ENCODE data around the gene FHAD1. TPM values are rescaled to one million over a fixed set of nuclear protein-coding genes. Genes with fewer than 3 reads are reported as not detected.

The FHAD1 gene
- total and polyA plus RNA-seq, 2 donors (not counting 3 experiments of a cell fraction or from before 2014, with no cell fraction given), result 0.04 to 0.69 TPM

- Histone ChIP-seq H3K9me3 (replicated peaks; ENCODE audit: control insufficient read depth, insufficient read depth, low read length) (no peaks in the 10 kb centered on the region), H3K36me3 (ENCODE audit: control insufficient read depth in 2 of 2, extremely low read depth in 1 of 2, insufficient read depth in 2 of 2, low read length in 2 of 2) (peaks cover 0 to 3% of the 10 kb centered on the region in 2 experiments), H3K4me2 (ENCODE audit: insufficient read depth, low read length) (no peak overlapping the region), H2AFZ (ENCODE audit: low read depth, low read length) (no peak overlapping the region), H3K9me1 (replicated peaks; ENCODE audit: control insufficient read depth, extremely low read depth, insufficient read depth, low read length) (no peaks in the 10 kb centered on the region), H3K27ac (ENCODE audit: insufficient read depth, low read depth, low read length) (no peak overlapping the region), H3K4me1 (ENCODE audit: control insufficient read depth, extremely low read depth, insufficient read depth, low read length) (peaks cover 12% of the 10 kb centered on the region), H3K4me3 (replicated peaks in 1 of 3; ENCODE audit: insufficient read depth in 1 of 3, low read depth in 1 of 3, low read length in 3 of 3) (no peak overlapping the region), H3K9ac (replicated peaks; ENCODE audit: extremely low read depth, insufficient read depth, low read length) (no peak overlapping the region), H3K79me2 (ENCODE audit: control insufficient read depth, insufficient read depth, low read length) (no peaks in the 10 kb centered on the region), H3K27me3 (ENCODE audit: control insufficient read depth in 2 of 2, insufficient read depth in 2 of 2, low read length in 2 of 2) (no peaks in the 10 kb centered on the region), H4K20me1 (replicated peaks; ENCODE audit: control insufficient read depth, extremely low read depth, insufficient read depth, low read length) (no peaks in the 10 kb centered on the region)
- TF ChIP-seq POLR2AphosphoS5 (IDR thresholded peaks at IDR 0.05; ENCODE audit: insufficient read depth, low read depth, low read length) (no peak), GATA2 (IDR thresholded peaks at IDR 0.05; ENCODE audit: insufficient read depth, insufficient read length, low read depth, low read length) (no peak), EZH2 (IDR thresholded peaks at IDR 0.05; ENCODE audit: borderline replicate concordance, low read depth, low read length, severe bottlenecking) (no peak), JUN (IDR thresholded peaks at IDR 0.05; ENCODE audit: borderline replicate concordance, insufficient read depth, insufficient read length, low read depth) (no peak), FOS (IDR thresholded peaks at IDR 0.05; ENCODE audit: borderline replicate concordance, insufficient read depth, low read length) (no peak), MYC (IDR thresholded peaks at IDR 0.05; ENCODE audit: low read depth, low read length) (no peak), MAX (IDR thresholded peaks at IDR 0.05; ENCODE audit: insufficient read depth, insufficient read length) (no peak), POLR2A (IDR thresholded peaks at IDR 0.05; ENCODE audit: low read depth, low read length) (no peak), CTCF (IDR thresholded peaks at IDR 0.05; ENCODE audit: extremely low read depth in 1 of 2, insufficient read depth in 1 of 2, low read depth in 1 of 2, low read length in 2 of 2) (no peak)
- BruUV-seq (replicated peaks), result no TSS peak
- DNase-seq (ENCODE audit: low read depth, low spot score) (no peak), FAIRE-seq (no peak)
- dilution Hi-C loops (cut with MboI; ENCODE audit: extremely low pct_ligation_motif_present, low sequenced_read_pairs) (no loop called here), intact Hi-C loops (cut with micrococcal nuclease) (no loop called here)
- ChIA-PET POLR2A (no interaction called here), CTCF (interaction anchor here (1.0 to 1.2 kb wide), 2 partner anchors 17 to 61 kb away, joined by 3 to 4 read pairs; no protein-coding TSS in a partner anchor)
Measured at GRCh38 chr1:15213341-15213821, 33.6 kb upstream of the FHAD1 start.

Data from endothelial cell of umbilical vein (primary cell).